Breast epithelium (tissue), 3 donors: ENCODE data around the gene PIAS3.

Experiments
- POLR2A ChIP-seq: fragments of 450-650 bp; IDR thresholded peaks from one replicate; pipeline ENCODE4 v1.6.1; 2016; ENCODE audit warnings: antibody characterized with exemption, mild to moderate bottlenecking, moderate library complexity
- POLR2AphosphoS5 ChIP-seq, 3 donors: sonication (generic); formaldehyde crosslinking; IDR thresholded peaks; one replicate each; pipeline ENCODE4 v1.6.1; 2017; ENCODE audit warnings: antibody characterized with exemption in 3 of 3
- TF ChIP-seq, protein P1 (sequence below), 3 donors: fragments of 450-650 bp; IDR thresholded peaks; one replicate each; pipeline ENCODE4 v1.5.1; 2016 to 2017; ENCODE audit warnings: antibody characterized with exemption in 3 of 3, mild to moderate bottlenecking in 3 of 3, moderate library complexity in 3 of 3

DNA sequence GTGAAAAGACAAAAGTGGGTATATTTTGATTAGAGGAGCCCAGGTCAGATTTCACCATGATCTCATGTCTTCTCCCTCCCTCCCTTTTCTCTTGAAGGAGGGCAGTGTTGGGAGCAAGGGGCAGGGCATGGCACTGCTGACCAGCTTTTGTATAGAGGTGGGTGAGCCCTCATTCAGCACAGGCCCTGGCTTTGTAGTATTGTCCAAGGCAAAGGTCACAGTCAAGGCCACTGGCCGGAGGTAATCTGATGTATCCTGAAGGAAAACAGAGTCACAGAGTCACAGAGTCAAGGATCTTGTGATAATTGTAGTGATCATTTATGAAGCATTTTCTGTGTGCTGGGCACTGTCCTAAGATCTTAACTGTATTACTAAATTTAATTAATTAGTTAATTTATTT, 39.1 kb upstream of the PIAS3 start:
- TF ChIP-seq, protein P1, sequence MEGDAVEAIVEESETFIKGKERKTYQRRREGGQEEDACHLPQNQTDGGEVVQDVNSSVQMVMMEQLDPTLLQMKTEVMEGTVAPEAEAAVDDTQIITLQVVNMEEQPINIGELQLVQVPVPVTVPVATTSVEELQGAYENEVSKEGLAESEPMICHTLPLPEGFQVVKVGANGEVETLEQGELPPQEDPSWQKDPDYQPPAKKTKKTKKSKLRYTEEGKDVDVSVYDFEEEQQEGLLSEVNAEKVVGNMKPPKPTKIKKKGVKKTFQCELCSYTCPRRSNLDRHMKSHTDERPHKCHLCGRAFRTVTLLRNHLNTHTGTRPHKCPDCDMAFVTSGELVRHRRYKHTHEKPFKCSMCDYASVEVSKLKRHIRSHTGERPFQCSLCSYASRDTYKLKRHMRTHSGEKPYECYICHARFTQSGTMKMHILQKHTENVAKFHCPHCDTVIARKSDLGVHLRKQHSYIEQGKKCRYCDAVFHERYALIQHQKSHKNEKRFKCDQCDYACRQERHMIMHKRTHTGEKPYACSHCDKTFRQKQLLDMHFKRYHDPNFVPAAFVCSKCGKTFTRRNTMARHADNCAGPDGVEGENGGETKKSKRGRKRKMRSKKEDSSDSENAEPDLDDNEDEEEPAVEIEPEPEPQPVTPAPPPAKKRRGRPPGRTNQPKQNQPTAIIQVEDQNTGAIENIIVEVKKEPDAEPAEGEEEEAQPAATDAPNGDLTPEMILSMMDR (IDR thresholded peaks at IDR 0.05), result no peak
- TF ChIP-seq POLR2A, result no peak
- TF ChIP-seq POLR2AphosphoS5 (IDR thresholded peaks at IDR 0.05), result no peak
